GDM1 (cell line): ENCODE data around the gene ERCC5.

ENCODE experiments used
- DNase-seq: peaks from one replicate; lab custom pipeline; 2025; lab: John Stamatoyannopoulos, UW

Gene ERCC5

GRCh38 chr13:102922184-102922583 is 76.4 kb downstream of the ERCC5 start:
- no peak for DNase-seq
